ENCODE results near the gene SBK3. TPM values are rescaled to one million over a fixed set of nuclear protein-coding genes. Genes with fewer than 3 reads are reported as not detected.

Gene SBK3
- total and polyA plus RNA-seq, 10 of the 15 experiments (the other 5 are each of a cell fraction or from before 2014, with no cell fraction given) = not detected

DNA sequence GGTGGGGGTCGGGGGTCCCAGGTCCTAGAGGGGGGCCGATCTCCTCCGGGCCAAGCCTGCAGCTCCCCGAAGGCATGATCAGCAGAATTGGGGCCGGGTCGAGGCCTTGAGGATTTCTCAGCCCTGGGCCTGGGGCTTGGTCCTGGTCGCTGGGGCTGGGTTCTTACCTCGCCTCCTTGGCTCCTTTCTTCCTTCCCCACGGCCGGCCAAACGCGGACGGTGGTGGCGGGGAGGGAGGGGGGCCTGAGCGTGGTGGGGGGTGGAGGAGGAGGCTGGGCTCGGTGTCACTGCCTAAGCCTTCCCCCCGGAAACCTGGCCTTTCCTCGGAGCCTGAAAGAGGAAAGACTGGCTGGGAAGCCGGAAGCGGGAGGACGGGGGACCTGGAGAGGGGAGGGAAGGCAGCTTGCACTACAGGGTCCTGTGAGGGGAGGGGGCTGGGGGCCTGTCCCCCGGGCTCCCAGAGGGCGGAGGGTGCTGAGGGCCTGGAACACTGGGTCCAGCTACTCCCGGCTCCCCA, 35.3 kb upstream of the SBK3 start, which contains the start of gene ZNF579 (continued):
- TF ChIP-seq MTA2 (IDR thresholded peaks at IDR 0.05; ENCODE audit: low read depth) (no peak), SMARCA5 (IDR thresholded peaks at IDR 0.05) (no peak), SRF (IDR thresholded peaks at IDR 0.05; ENCODE audit: low read depth in 2 of 2, low read length in 2 of 2) (peak in 1 of 2 experiments; percentile 82; a peak in 2 of 4 replicates), SREBF1 (IDR thresholded peaks at IDR 0.05; ENCODE audit: low read length) (no peak), IRF4 (IDR thresholded peaks at IDR 0.05; ENCODE audit: low read depth, low read length) (peak; percentile 75; the same call in 1 of the 2 replicates), NFYB (IDR thresholded peaks at IDR 0.05; ENCODE audit: insufficient read depth, low read depth, low read length) (no peak)
- TF ChIP-seq, protein P1, sequence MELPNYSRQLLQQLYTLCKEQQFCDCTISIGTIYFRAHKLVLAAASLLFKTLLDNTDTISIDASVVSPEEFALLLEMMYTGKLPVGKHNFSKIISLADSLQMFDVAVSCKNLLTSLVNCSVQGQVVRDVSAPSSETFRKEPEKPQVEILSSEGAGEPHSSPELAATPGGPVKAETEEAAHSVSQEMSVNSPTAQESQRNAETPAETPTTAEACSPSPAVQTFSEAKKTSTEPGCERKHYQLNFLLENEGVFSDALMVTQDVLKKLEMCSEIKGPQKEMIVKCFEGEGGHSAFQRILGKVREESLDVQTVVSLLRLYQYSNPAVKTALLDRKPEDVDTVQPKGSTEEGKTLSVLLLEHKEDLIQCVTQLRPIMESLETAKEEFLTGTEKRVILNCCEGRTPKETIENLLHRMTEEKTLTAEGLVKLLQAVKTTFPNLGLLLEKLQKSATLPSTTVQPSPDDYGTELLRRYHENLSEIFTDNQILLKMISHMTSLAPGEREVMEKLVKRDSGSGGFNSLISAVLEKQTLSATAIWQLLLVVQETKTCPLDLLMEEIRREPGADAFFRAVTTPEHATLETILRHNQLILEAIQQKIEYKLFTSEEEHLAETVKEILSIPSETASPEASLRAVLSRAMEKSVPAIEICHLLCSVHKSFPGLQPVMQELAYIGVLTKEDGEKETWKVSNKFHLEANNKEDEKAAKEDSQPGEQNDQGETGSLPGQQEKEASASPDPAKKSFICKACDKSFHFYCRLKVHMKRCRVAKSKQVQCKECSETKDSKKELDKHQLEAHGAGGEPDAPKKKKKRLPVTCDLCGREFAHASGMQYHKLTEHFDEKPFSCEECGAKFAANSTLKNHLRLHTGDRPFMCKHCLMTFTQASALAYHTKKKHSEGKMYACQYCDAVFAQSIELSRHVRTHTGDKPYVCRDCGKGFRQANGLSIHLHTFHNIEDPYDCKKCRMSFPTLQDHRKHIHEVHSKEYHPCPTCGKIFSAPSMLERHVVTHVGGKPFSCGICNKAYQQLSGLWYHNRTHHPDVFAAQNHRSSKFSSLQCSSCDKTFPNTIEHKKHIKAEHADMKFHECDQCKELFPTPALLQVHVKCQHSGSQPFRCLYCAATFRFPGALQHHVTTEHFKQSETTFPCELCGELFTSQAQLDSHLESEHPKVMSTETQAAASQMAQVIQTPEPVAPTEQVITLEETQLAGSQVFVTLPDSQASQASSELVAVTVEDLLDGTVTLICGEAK (IDR thresholded peaks at IDR 0.05; ENCODE audit: borderline replicate concordance) = peak; percentile 95
